Activated CD8-positive, alpha-beta memory T cell treated with anti-CD3 and anti-CD28 coated beads for 48 hours (primary cell): ENCODE measurements around the gene ZNF554.
"Not testable (repeated sequence)": the region's sequence is repeated elsewhere in the genome, so short reads cannot be mapped to it uniquely, and the experiment has no call there.

Source experiments
- DNase-seq, 3 experiments: peaks; one replicate each; pipeline ENCODE4 v3.0.0-alpha.2; 2020; ENCODE audit warnings: low read depth in 2 of 3, low spot score in 2 of 3

The ZNF554 gene

GRCh38 chr19:2790557-2791271, 29.0 kb upstream of the ZNF554 start:
- DNase-seq: no peak

- no peak for DNase-seq
Measured at GRCh38 chr19:2791440-2791839, 28.2 kb upstream of the ZNF554 start.

- no peak for DNase-seq
Measured at GRCh38 chr19:2791876-2792275, 27.8 kb upstream of the ZNF554 start.

- not testable (repeated sequence) for DNase-seq
Measured at GRCh38 chr19:2792666-2793065, 27.0 kb upstream of the ZNF554 start.

GRCh38 chr19:2793126-2793525, 26.5 kb upstream of the ZNF554 start:
- DNase-seq: no peak

GRCh38 chr19:2793577-2793976, 26.1 kb upstream of the ZNF554 start:
- DNase-seq: no peak

GRCh38 chr19:2795827-2796658, 23.6 kb upstream of the ZNF554 start:
- DNase-seq: no peak

GRCh38 chr19:2796659-2797266, 22.9 kb upstream of the ZNF554 start:
- no peak for DNase-seq

GRCh38 chr19:2797280-2797679, 22.4 kb upstream of the ZNF554 start:
- DNase-seq: no peak

GRCh38 chr19:2798158-2798685, 21.4 kb upstream of the ZNF554 start:
- no peak for DNase-seq

GRCh38 chr19:2798733-2799132, 20.9 kb upstream of the ZNF554 start:
- DNase-seq: no peak

- DNase-seq: no peak
Measured at GRCh38 chr19:2799273-2800020, 20.2 kb upstream of the ZNF554 start.

- no peak for DNase-seq
Measured at GRCh38 chr19:2800506-2800905, 19.2 kb upstream of the ZNF554 start.

GRCh38 chr19:2802826-2803225, 16.8 kb upstream of the ZNF554 start:
- DNase-seq: no peak

- no peak for DNase-seq
Measured at GRCh38 chr19:2803486-2804155, 16.0 kb upstream of the ZNF554 start.

- no peak for DNase-seq
Measured at GRCh38 chr19:2804156-2805004, 15.3 kb upstream of the ZNF554 start.

GRCh38 chr19:2805261-2805900, 14.3 kb upstream of the ZNF554 start:
- no peak for DNase-seq

GRCh38 chr19:2805991-2806649, 13.5 kb upstream of the ZNF554 start:
- DNase-seq: no peak
